Vagina (tissue), 2 donors: ENCODE measurements around the gene GPR55.

ENCODE experiments used
- CTCF ChIP-seq, 3 experiments: fragments of 450-650 bp in 2 of 3; fragments of 200-600 bp in 1 of 3; sonication (generic) in 1 of 3; IDR thresholded peaks; one replicate each; pipeline ENCODE4 v1.5.1; 2017 to 2019; ENCODE audit warnings: antibody characterized with exemption in 3 of 3, mild to moderate bottlenecking in 2 of 3, moderate library complexity in 2 of 3
- POLR2A ChIP-seq, 2 donors: fragments of 450-650 bp; IDR thresholded peaks; one replicate each; pipeline ENCODE4 v1.6.1; 2017; ENCODE audit warnings: antibody characterized with exemption in 2 of 2, mild to moderate bottlenecking in 2 of 2, moderate library complexity in 2 of 2
- POLR2AphosphoS5 ChIP-seq, 2 donors: sonication (generic); formaldehyde crosslinking; IDR thresholded peaks; one replicate each; pipeline ENCODE4 v1.9.0; 2017; ENCODE audit warnings: antibody characterized with exemption in 2 of 2, mild to moderate bottlenecking in 2 of 2, low read depth in 1 of 2; ENCODE audit not compliant: insufficient read depth in 1 of 2

- TF ChIP-seq POLR2AphosphoS5 (IDR thresholded peaks at IDR 0.05; ENCODE audit: insufficient read depth in 1 of 2, low read depth in 1 of 2) (no peak), POLR2A (IDR thresholded peaks at IDR 0.05) (no peak), CTCF (IDR thresholded peaks at IDR 0.05) (no peak)
Measured at GRCh38 chr2:230893338-230893737, 31.7 kb downstream of the GPR55 start.
